ENCODE data around the gene AGRN. TPM values are rescaled to one million over a fixed set of nuclear protein-coding genes. Genes with fewer than 3 reads are reported as not detected.
A peak's percentile ranks its signal among the peaks of the same experiment; 100 is the strongest.

The AGRN gene
- total RNA-seq, 6 experiments from 2014 or later = 131 to 164 (median 140) TPM

DNA sequence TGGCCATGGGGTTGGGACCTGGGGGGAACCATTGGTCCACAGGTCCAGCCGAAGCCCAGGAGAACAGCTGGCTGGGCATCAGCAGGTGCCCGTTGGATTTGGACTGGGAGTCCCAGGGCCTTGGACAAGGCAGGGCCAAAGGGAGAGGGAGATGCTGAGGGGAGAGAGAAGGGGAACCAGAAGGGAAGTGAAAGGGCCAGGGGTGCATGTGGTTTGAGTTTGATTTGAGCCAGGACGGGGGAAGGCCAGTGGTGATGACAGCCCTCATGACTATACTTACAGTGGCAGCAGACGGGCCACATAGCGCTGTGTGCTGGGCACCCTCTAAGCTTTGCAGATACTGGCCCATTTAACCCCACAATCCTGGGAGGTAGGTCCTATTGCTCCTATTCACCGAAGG is 18.8 kb downstream of the AGRN start:
- Mint-ChIP-seq H3K27me3 (ENCODE audit: insufficient read depth) (peaks cover 7% of the 10 kb centered on the region), H3K36me3 (ENCODE audit: low read depth) (peaks cover 5% of the 10 kb centered on the region; the same call in 1 of the 2 replicates), H3K4me1 (ENCODE audit: low read depth) (no peaks in the 10 kb centered on the region; the same call in 1 of the 2 replicates), H3K27ac (no peak overlapping the region), H3K9me3 (no peaks in the 10 kb centered on the region), H3K4me3 (no peak overlapping the region)
- TF ChIP-seq, protein P1, sequence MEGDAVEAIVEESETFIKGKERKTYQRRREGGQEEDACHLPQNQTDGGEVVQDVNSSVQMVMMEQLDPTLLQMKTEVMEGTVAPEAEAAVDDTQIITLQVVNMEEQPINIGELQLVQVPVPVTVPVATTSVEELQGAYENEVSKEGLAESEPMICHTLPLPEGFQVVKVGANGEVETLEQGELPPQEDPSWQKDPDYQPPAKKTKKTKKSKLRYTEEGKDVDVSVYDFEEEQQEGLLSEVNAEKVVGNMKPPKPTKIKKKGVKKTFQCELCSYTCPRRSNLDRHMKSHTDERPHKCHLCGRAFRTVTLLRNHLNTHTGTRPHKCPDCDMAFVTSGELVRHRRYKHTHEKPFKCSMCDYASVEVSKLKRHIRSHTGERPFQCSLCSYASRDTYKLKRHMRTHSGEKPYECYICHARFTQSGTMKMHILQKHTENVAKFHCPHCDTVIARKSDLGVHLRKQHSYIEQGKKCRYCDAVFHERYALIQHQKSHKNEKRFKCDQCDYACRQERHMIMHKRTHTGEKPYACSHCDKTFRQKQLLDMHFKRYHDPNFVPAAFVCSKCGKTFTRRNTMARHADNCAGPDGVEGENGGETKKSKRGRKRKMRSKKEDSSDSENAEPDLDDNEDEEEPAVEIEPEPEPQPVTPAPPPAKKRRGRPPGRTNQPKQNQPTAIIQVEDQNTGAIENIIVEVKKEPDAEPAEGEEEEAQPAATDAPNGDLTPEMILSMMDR (IDR thresholded peaks at IDR 0.05) = no peak
- no peak for DNase-seq

DNA sequence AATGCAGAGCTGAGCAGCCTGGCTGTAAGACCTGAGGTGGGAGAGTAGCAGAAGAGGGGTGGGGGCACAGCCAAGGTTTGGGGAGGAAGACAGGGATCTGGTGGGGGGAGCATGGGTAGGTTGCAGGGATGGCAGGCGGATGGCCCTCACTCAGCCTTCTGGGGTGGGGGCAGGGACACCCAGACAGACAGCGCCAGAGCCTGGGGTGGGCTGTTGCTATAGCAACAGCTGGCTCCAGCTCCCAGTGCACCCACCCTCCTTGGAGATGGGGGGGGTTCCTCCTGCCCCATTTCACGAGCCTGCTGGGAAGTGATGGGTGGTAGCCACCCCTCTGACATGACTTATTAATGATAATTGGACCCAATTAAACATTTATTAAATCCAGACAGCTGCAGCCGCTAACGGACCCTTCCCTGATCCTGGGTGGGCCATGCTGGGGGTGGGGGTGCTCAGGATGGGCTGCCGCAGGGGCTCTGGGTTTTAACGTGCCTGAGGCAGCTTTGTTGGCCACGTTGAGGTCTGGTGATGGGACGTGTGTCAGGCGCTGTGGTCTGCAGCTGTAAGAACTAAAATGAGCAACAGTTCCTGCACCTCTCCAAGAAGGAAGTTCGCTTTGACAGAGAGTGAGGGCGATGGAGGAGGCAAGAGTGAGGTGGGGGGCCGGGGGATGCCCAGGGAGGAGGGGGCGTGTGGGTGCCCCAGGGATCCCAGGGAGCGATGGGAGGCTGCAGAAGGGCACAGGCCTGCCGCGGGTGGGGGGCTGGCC is 19.4 kb downstream of the AGRN start:
- H3K4me3 Mint-ChIP-seq = peak overlapping the region; percentile 20; the same call in 1 of the 2 replicates
- H3K9me3 Mint-ChIP-seq = no peaks in the 10 kb centered on the region
- no peaks in the 10 kb centered on the region; the same call in 1 of the 2 replicates for H3K4me1 Mint-ChIP-seq (ENCODE audit: low read depth)
- no peak for DNase-seq
- H3K27me3 Mint-ChIP-seq (ENCODE audit: insufficient read depth) = peaks cover 7% of the 10 kb centered on the region
- TF ChIP-seq, protein P1 (IDR thresholded peaks at IDR 0.05) = no peak
- no peak overlapping the region for H3K27ac Mint-ChIP-seq
- H3K36me3 Mint-ChIP-seq (ENCODE audit: low read depth) = peaks cover 5% of the 10 kb centered on the region; the same call in 1 of the 2 replicates

GRCh38 chr1:1040004-1040991 is 20.4 kb downstream of the AGRN start:
- Mint-ChIP-seq H3K36me3 (ENCODE audit: low read depth) (peaks cover 11% of the 10 kb centered on the region), H3K4me1 (ENCODE audit: low read depth) (no peaks in the 10 kb centered on the region; the same call in 1 of the 2 replicates), H3K4me3 (peak overlapping the region; percentile 20), H3K9me3 (no peaks in the 10 kb centered on the region), H3K27ac (no peak overlapping the region), H3K27me3 (ENCODE audit: insufficient read depth) (peaks cover 7% of the 10 kb centered on the region)
- DNase-seq = peak; percentile 89
- TF ChIP-seq, protein P1 (IDR thresholded peaks at IDR 0.05) = peak; percentile 27; the same call in 1 of the 2 replicates

DNA sequence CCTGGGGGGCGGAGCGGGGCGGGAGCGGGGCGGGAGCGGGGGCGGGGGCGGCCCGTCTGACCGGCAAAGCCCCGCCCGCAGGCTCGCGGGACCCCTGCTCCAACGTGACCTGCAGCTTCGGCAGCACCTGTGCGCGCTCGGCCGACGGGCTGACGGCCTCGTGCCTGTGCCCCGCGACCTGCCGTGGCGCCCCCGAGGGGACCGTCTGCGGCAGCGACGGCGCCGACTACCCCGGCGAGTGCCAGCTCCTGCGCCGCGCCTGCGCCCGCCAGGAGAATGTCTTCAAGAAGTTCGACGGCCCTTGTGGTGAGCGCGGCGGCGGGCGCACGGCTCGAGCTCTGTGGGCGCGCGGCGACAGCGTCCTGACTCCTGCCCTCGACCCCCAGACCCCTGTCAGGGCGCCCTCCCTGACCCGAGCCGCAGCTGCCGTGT is 21.2 kb downstream of the AGRN start:
- no peak overlapping the region for H3K27ac Mint-ChIP-seq
- H3K4me1 Mint-ChIP-seq (ENCODE audit: low read depth) = no peaks in the 10 kb centered on the region; the same call in 1 of the 2 replicates
- peaks cover 11% of the 10 kb centered on the region for H3K36me3 Mint-ChIP-seq (ENCODE audit: low read depth)
- no peaks in the 10 kb centered on the region for H3K9me3 Mint-ChIP-seq
- peaks cover 10% of the 10 kb centered on the region for H3K27me3 Mint-ChIP-seq (ENCODE audit: insufficient read depth)
- DNase-seq = no peak
- TF ChIP-seq, protein P1 (IDR thresholded peaks at IDR 0.05) = no peak
- H3K4me3 Mint-ChIP-seq = no peak overlapping the region

GRCh38 chr1:1041873-1042272 is 22.0 kb downstream of the AGRN start:
- peaks cover 9% of the 10 kb centered on the region for H3K27me3 Mint-ChIP-seq (ENCODE audit: insufficient read depth)
- H3K27ac Mint-ChIP-seq = no peak overlapping the region
- TF ChIP-seq, protein P1 (IDR thresholded peaks at IDR 0.05) = no peak
- H3K4me3 Mint-ChIP-seq = no peak overlapping the region
- H3K36me3 Mint-ChIP-seq (ENCODE audit: low read depth) = peaks cover 11% of the 10 kb centered on the region
- no peak for DNase-seq
- no peaks in the 10 kb centered on the region; the same call in 1 of the 2 replicates for H3K4me1 Mint-ChIP-seq (ENCODE audit: low read depth)
- H3K9me3 Mint-ChIP-seq = no peaks in the 10 kb centered on the region

Data from HFFc6 (cell line).